Stimulated activated effector memory CD8-positive, alpha-beta T cell treated with anti-CD3 and anti-CD28 coated beads, Interleukin-12 subunit alpha, Interleukin-12 subunit beta, amount 100 ng/mL, for 72 hours (primary cell): Measurements from ENCODE around the gene AHDC1.
A peak's percentile ranks its signal among the peaks of the same experiment; 100 is the strongest.

Experiments used
- ATAC-seq: fragments of 150-1000 bp; cut with Tn5 transposase; 2 replicates; pipeline ENCODE4 v1.10.0; 2021
- DNase-seq, 2 donors: peaks; one replicate each; pipeline ENCODE4 v3.0.0; 2021 to 2022; ENCODE audit warnings: low spot score in 2 of 2
- H3K27ac Mint-ChIP-seq: one replicate; pipeline ENCODE4 v1.8.0; 2022; ENCODE audit warnings: mild to moderate bottlenecking, mixed read lengths
- H3K36me3 Mint-ChIP-seq: one replicate; pipeline ENCODE4 v1.8.0; 2022; ENCODE audit warnings: mild to moderate bottlenecking, mixed read lengths
- H3K4me1 Mint-ChIP-seq: one replicate; pipeline ENCODE4 v1.8.0; 2022; ENCODE audit warnings: mixed read lengths
- H3K4me3 Mint-ChIP-seq: one replicate; pipeline ENCODE4 v1.8.0; 2022; ENCODE audit warnings: mild to moderate bottlenecking, mixed read lengths
- H3K9me3 Mint-ChIP-seq: one replicate; pipeline ENCODE4 v1.8.0; 2022; ENCODE audit warnings: mixed read lengths

AHDC1 gene

GRCh38 chr1:27572019-27572678 lies 31.8 kb downstream of the AHDC1 start:
- H3K27ac Mint-ChIP-seq, result peak overlapping the region; percentile 17
- peaks cover 55% of the 10 kb centered on the region for H3K4me1 Mint-ChIP-seq
- ATAC-seq, result no peak
- H3K36me3 Mint-ChIP-seq, result peaks cover 11% of the 10 kb centered on the region
- H3K9me3 Mint-ChIP-seq, result no peaks in the 10 kb centered on the region
- no peak for DNase-seq
- H3K4me3 Mint-ChIP-seq, result no peak overlapping the region

DNA sequence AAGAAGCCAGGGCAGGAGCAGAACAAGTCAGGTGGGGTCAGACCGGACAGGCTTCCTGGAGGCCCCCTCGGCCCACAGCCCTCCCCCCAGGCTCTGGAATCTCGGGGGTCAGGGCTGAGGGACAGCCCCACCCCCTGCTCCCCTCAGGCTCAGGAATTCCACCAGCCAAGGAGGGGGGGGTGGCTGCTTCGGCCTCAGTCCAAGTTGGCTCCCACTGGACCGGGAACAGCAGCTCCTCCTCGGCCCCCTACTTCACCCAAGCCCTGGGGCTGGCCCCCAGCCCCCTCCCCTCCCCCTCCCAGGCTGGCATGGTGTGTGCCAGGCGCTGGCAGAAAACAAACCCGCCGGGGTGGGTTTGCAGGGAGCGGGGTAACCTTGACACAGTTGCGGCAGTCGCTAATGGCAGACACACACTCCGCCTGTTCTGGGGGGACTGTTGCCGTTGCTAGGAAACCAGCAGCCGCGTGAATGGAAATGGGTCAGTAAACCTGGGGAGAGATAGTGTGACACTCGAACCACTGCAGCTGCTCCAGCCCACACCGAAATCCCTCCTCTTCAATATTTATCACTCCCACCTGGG lies 32.4 kb downstream of the AHDC1 start:
- DNase-seq, result no peak
- no peaks in the 10 kb centered on the region for H3K9me3 Mint-ChIP-seq
- peaks cover 14% of the 10 kb centered on the region for H3K36me3 Mint-ChIP-seq
- H3K4me3 Mint-ChIP-seq, result no peak overlapping the region
- no peak for ATAC-seq
- no peak overlapping the region for H3K27ac Mint-ChIP-seq
- H3K4me1 Mint-ChIP-seq, result peaks cover 55% of the 10 kb centered on the region

GRCh38 chr1:27570784-27571183 lies 33.2 kb downstream of the AHDC1 start:
- peaks cover 21% of the 10 kb centered on the region for H3K36me3 Mint-ChIP-seq
- H3K4me3 Mint-ChIP-seq, result no peak overlapping the region
- H3K4me1 Mint-ChIP-seq, result peaks cover 62% of the 10 kb centered on the region
- ATAC-seq (no peak), DNase-seq (no peak)
- no peaks in the 10 kb centered on the region for H3K9me3 Mint-ChIP-seq
- peak overlapping the region; percentile 61 for H3K27ac Mint-ChIP-seq

GRCh38 chr1:27570356-27570755 lies 33.6 kb downstream of the AHDC1 start:
- ATAC-seq, result no peak
- peak overlapping the region; percentile 61 for H3K27ac Mint-ChIP-seq
- H3K9me3 Mint-ChIP-seq, result no peaks in the 10 kb centered on the region
- H3K4me3 Mint-ChIP-seq, result peak overlapping the region; percentile 70
- peaks cover 63% of the 10 kb centered on the region for H3K4me1 Mint-ChIP-seq
- peaks cover 21% of the 10 kb centered on the region for H3K36me3 Mint-ChIP-seq
- no peak for DNase-seq

DNA sequence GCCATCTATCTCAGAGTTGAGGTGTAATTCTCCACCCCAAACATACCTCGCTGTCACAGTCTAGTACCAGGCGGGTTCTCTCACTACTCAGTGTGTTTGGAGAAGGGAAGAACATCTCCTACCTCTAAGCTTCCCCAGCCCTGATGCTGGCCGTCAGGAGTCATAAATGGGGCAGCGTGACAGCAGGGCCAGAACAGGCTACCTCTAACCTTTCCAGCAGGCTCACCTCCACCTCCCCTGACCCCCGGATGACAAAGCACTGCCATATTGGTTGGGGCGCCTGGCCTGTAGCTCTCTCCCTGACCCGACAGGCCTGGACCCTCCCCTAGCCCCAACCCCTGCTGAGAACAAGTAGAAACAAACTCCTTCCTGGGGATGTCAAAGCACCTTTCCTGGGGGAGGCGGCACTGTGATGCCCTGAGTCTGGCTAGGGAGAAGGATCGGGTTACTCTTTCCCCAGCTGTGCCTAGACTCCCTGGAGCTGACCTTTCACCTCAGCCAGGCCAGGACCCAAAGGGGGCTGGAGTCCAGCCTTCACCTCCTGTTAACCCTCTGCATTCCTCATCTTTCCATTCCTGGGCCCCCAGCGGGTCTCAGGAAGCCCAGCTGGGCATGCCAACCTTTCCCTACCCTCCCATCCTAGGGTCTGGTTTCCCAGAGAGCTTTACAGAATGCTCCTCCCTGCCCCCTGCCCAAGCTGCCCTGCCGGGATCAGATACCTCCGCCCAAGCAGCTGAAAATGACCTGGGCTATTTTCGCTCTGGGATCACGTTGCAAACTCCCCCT lies 34.2 kb downstream of the AHDC1 start:
- Mint-ChIP-seq H3K9me3 (no peaks in the 10 kb centered on the region), H3K4me3 (peak overlapping the region; percentile 70), H3K4me1 (peaks cover 63% of the 10 kb centered on the region), H3K36me3 (peaks cover 21% of the 10 kb centered on the region), H3K27ac (peak overlapping the region; percentile 61)
- DNase-seq (no peak), ATAC-seq (no peak)

GRCh38 chr1:27569088-27569460 lies 34.9 kb downstream of the AHDC1 start:
- Mint-ChIP-seq H3K27ac (no peak overlapping the region), H3K36me3 (peaks cover 21% of the 10 kb centered on the region), H3K9me3 (no peaks in the 10 kb centered on the region), H3K4me1 (peaks cover 57% of the 10 kb centered on the region), H3K4me3 (peak overlapping the region; percentile 70)
- DNase-seq (no peak), ATAC-seq (peak; percentile 42)

DNA sequence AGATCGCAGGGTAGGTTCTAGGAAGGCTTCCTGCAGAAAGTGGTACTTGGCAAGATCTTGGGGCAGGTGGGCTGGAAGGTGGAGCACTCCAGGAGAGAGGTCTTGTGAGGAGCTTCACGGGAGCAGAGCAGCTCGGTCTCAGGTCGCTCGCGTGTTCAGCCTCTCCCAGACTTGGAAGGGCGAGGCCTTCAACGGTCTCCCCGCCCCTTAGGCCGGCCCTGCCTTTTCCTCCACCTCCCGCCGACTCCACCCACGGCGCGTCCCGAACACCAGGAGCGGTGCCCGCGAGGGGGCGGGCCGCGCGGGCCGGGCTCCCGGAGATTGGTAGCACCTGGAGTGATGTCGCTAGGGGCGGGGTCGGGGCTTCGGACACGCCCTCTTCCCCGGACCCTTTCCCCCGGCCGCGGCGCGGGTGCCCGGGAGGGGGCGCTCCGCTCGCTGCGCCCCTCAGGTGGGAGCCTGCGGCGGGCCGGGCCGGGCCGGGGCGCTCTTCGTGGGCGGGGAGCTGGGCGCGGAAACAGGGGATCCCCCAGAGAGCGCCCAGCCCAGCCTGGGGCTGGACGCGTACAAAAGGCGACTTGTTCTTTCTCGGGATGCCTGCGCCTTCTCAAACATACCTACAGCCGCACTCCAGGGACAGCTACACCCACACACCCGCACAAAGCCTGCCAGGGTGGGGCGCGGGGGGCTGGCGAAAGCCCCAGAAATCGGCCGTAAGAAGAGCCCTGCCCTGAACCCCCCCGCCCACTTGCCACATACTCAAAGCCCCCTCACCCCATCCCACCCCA lies 35.5 kb downstream of the AHDC1 start:
- Mint-ChIP-seq H3K4me1 (peaks cover 57% of the 10 kb centered on the region), H3K36me3 (peaks cover 17% of the 10 kb centered on the region), H3K9me3 (no peaks in the 10 kb centered on the region), H3K4me3 (peak overlapping the region; percentile 70), H3K27ac (no peak overlapping the region)
- ATAC-seq (peak; percentile 90), DNase-seq (peak; percentile 86 to 95)

- DNase-seq, result no peak
- ATAC-seq, result peak; percentile 2
- Mint-ChIP-seq H3K4me1 (peaks cover 60% of the 10 kb centered on the region), H3K4me3 (peak overlapping the region; percentile 70), H3K36me3 (peaks cover 17% of the 10 kb centered on the region), H3K9me3 (no peaks in the 10 kb centered on the region), H3K27ac (no peak overlapping the region)
Measured at GRCh38 chr1:27567971-27568299, 36.0 kb downstream of the AHDC1 start.

DNA sequence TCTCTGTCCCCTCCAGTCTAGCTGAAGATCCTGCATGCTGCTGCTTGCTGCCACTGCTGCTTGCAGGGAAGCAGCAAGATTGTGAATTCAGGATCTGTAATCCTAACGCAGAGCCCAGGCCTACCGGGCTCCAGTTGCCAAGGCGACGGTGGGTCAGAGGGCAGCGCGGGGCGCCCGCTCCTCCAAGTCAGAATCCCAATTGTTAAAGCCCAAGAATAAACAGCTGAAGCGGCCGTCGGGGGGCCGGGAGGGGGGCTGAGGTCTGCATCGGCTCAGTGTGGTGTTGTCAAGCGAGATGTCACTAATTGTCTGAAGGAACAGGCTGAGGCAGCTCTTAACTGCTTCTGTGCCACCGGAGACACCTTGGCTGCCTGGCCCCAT lies 36.8 kb downstream of the AHDC1 start:
- H3K27ac Mint-ChIP-seq, result no peak overlapping the region
- DNase-seq (no peak), ATAC-seq (no peak)
- H3K4me3 Mint-ChIP-seq, result no peak overlapping the region
- no peaks in the 10 kb centered on the region for H3K9me3 Mint-ChIP-seq
- peaks cover 59% of the 10 kb centered on the region for H3K4me1 Mint-ChIP-seq
- H3K36me3 Mint-ChIP-seq, result peaks cover 17% of the 10 kb centered on the region

GRCh38 chr1:27566462-27567145 lies 37.3 kb downstream of the AHDC1 start:
- Mint-ChIP-seq H3K36me3 (peaks cover 17% of the 10 kb centered on the region), H3K4me3 (no peak overlapping the region), H3K27ac (peak overlapping the region; percentile 12), H3K4me1 (peaks cover 62% of the 10 kb centered on the region), H3K9me3 (no peaks in the 10 kb centered on the region)
- no peak for ATAC-seq
- DNase-seq, result no peak

- DNase-seq (no peak), ATAC-seq (no peak)
- Mint-ChIP-seq H3K4me1 (peaks cover 64% of the 10 kb centered on the region), H3K36me3 (peaks cover 17% of the 10 kb centered on the region), H3K9me3 (no peaks in the 10 kb centered on the region), H3K27ac (no peak overlapping the region), H3K4me3 (no peak overlapping the region)
Measured at GRCh38 chr1:27564710-27565649, 39.0 kb downstream of the AHDC1 start.

- DNase-seq (no peak), ATAC-seq (no peak)
- Mint-ChIP-seq H3K4me3 (no peak overlapping the region), H3K27ac (no peak overlapping the region), H3K4me1 (peaks cover 58% of the 10 kb centered on the region), H3K9me3 (no peaks in the 10 kb centered on the region), H3K36me3 (peaks cover 17% of the 10 kb centered on the region)
Measured at GRCh38 chr1:27563591-27564471, 40.1 kb downstream of the AHDC1 start.

DNA sequence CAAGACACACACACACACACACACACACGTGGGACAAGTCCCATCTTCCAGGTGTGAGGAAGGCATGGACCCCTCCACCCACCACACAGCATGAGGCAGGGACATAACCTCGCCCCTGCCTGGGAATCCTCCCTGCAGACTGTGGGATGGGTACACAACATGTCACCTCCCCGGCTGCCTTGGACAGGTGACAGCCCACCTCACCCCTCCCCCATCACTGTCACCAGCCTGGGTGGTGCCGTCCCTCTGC lies 40.7 kb downstream of the AHDC1 start:
- H3K4me3 Mint-ChIP-seq, result no peak overlapping the region
- DNase-seq (no peak), ATAC-seq (no peak)
- no peak overlapping the region for H3K27ac Mint-ChIP-seq
- no peaks in the 10 kb centered on the region for H3K9me3 Mint-ChIP-seq
- peaks cover 54% of the 10 kb centered on the region for H3K4me1 Mint-ChIP-seq
- peaks cover 16% of the 10 kb centered on the region for H3K36me3 Mint-ChIP-seq
